ENCODE measurements around the gene OSBPL8.
"Not testable (repeated sequence)": the region's sequence is repeated elsewhere in the genome, so short reads cannot be mapped to it uniquely, and the experiment has no call there.

The OSBPL8 gene

DNA sequence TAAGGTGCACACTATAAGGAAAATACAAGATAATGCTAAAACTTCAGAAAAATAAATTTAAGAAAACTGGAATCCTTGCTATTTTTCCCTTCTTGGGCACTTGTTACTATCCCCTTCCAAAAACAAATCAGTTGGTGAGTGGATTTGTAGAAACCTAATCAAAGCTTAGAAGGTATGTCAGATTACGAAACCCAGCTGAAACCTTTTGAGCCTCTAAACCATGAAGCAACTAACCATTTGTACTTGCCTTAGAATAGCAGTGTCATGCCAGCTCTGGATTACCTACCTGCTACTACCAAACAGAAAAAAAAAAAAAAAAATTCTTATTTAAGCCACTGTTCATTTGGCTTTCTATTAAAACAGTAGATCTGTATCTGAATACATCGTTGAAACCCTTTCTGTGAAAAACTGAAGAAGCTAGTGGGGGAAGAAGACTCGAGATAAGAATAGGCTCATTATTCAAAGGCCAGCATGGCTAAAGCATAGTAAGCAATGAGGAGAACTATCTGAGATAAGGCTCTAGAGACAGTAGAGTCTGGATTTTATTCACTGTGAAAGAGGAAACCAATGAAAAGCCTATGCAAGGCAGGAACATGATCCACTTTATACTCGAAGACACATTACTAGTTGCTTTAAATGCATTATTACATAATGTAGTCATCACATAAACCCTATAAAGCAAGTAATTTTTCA, 30.2 kb downstream of the OSBPL8 start:
- DNase-seq (ENCODE audit: low spot score) = no peak

DNA sequence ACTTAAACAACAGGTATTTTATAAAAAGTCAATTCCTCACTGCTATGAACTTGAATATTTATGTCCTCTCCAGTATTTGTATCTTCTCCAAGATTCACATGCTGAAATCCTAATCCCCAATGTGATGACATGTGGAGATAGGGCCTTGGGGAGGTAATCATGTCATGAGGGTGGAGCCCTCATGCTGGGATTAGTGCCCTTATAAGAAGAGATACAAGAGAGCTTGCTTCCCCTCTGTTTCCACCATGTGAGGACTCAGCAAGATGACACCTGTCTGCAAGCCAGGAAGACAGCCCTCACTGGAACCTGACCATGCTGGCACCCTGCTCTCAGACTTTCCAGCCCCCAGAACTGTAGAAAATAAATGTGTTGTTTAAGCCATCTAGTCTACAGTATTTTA, 36.2 kb downstream of the OSBPL8 start:
- no peak for DNase-seq (ENCODE audit: low spot score)

DNA sequence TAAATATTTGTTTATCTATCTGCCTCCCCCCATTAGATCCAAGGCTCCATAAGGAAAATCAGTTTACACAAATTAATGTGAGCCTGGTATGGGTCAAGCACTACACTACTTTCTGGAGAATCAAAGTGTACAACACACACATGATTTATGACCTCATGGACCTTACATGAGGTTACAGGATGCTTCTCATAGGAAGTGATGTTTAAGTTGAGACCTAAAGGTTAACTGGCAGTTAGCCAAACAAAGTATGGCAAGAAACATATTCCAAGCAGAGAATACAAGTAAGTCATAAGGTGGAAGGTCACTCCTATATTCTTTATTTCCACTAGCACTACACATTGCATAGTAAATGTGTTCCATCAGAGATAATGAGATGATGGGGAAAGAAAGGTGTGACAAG, 39.2 kb downstream of the OSBPL8 start:
- no peak for DNase-seq (ENCODE audit: low spot score)

DNA sequence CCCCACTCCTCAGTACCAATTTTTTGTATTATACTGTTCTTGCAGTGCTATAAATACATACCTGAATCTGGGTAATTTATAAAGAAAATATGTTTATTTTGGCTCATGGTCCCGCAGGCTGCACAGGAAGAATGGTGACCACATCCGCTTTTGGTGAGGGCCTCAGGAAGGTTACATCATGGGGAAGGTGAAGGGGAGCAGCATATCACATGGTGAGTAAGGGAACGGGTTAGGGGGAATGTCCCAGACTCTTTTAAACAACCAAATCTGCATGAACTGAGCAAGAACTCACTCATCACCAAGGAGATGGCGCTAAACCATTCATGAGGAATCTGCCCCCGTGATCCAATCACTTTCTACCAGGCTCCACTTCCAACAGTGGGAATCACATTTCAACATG, 40.0 kb downstream of the OSBPL8 start:
- DNase-seq (ENCODE audit: low spot score) = no peak

DNA sequence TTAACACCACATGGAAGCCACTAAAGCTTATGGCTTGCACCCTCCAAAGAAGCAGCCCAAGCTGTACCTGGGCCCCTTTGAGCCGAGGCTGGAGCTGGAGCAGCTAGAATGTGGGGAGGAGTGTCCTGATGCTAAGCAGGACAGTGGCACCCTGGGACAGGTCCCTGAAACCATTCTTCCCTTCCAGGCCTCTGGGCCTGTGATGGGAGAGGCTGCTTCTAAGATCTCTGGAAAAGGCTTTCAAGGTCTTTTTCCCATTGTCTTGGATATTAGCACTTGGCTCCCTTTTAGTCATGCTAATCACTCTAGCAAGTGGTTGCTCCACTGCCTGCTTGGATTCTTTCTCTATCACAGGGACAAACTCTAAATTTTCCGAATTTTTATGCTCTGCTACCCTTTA, 40.9 kb downstream of the OSBPL8 start:
- no peak for DNase-seq (ENCODE audit: low spot score)

DNA sequence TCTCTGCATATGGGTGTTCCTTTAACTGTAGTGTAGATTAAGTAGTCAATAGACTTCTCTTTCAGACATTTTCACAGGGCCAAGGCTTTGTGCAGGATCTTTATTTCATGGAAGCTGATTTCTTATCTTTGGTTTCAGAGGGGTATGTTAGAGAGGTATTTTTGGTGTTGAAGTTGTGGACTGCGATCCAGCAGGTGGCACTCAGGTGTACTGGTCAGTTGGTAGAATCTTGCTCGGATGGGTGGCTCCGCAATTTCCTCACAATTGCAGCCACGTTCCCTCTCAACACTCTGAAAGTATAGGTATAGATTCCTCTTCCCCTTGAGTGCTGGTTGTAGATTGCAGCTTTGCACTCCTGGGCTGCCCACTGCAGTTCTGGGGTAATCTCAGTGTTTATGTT, 44.3 kb downstream of the OSBPL8 start:
- DNase-seq (ENCODE audit: low spot score) = no peak

DNA sequence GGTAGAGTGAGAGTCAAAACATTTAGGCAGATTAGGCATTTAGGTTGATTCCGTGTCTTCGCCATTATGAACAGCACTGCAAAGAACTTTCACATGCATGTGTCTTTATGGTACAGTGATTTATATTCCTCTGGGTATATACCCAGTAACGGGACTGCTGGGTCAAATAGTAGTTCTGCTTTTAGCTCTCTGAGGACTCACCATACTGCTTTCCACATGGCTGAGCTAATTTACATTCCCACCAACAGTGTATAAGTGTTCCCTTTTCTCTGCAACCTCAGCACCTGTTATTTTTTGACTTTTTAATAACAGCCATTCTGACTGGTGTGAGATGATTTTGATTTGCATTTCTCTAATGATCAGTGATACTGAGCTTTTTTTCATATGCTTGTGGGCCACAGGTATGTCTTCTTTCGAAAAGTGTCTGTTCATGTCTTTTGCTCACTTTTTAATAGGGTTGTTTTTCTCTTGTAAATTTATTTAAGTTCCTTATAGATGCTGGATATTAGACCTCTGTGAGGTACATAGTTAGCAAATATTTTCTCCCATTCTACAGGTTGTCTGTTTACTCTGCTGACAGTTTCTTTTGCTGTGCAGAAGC, 48.4 kb downstream of the OSBPL8 start:
- not testable (repeated sequence) for DNase-seq (ENCODE audit: low spot score)

DNA sequence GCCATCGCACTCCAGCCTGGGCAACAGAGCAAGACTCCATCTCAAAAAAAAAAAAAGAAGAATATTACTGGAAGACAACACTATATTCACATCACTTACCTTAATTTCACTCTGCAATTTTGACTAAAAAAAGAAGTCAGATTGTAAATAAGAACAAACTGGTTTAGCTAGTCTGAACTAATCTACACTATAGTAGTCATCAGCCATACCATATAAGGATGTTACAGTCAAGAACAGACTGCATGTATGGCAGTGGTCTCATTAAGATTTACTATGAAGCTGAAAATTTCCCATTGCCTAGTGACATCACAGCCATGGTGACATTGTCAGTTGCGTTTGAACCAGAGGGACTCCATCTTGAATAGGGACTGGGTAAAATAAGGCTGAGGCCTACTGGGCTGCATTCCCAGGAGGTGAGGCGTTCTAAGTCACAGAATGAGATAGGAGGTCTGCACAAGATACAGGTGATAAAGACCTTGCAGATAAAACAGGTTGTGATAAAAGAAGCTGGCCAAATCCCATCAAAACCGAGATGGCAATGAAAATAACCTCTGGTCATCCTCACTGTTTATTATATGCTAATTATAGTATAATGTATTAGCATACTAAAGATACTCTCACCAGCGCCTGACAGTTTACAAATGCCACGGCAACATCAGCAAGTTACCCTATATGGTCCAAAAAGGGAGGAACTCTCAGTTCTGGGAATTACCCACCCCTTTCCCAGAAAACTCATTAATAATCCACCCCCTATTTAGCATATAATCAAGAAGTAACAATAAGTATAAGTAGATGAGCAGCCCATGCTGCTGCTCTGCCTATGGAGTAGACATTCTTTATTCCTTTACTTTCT, 51.2 kb downstream of the OSBPL8 start:
- no peak for DNase-seq (ENCODE audit: low spot score)

DNA sequence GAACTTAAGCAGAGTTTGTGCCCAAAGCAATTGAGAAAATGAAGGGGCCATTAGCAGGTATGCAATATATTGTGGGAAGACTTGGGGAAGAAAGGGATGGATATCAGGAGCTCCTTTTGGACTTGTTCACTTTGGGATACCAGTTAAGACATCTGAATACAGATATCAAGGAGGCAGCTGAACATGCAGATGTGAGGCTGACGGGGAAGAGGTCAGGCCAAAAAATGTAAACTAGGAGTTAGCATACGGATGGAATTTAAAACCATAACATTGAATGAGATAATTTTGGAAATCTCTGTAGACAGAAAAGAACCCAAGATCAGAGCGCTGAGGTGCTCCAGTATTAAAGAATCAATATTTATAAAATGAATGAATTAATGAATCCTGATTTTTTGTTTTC, 53.4 kb downstream of the OSBPL8 start:
- no peak for DNase-seq (ENCODE audit: low spot score)

DNA sequence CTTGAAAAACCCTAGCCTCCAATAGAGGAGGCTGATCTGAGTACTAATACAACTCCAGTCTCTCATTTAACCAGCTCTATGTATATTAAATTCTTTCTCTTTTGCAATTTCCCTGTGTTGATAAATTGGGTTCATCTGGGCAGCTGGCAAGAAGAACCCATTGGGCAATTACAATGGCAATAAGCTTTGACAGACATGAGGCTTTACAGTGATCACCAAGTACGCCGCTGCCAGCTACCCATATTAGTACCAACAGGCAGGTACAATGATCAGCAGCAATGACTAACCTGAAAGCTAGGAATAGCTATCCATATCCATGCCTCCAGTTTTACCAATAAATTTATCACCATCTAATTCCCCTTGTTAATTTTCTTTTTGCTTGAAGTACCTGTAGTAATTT, 54.5 kb downstream of the OSBPL8 start:
- no peak for DNase-seq (ENCODE audit: low spot score)

DNA sequence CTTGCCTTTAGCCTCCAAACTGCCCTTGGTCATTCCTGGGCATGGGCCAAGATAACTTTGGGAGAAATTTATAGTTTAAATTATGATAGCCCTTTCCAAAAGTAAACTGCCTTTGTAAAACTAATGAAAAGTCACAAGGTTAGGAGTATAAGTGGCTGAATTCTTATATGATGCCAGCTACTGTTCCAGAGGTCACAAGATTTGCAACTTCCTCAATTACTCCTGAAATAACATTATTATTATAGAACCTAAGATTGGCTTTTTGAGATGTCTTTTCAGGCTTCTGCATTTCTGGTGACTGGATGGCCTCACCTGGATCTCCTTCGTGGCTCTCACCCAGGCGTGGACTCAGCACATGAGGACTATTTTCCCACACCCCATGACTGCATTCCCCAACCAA, 55.0 kb downstream of the OSBPL8 start:
- DNase-seq (ENCODE audit: low spot score) = no peak

DNA sequence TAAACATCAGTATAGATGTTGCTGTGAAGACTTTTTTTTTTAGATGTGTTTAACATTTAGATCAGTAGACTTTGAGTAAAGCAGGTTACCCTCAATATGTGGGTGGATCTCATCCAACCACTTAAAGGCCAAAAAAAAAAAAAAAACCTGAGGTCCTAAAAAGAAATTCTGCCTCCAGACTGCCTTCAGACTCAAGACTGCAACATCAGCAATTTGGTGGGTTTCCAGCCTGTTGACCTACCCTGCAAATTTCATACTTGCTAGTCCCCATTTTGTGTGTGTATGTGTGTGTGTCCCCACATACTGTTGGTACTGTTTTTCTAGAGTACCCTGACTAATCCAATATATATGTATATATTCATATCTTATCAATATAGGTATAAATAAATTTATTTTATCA, 55.6 kb downstream of the OSBPL8 start:
- no peak for DNase-seq (ENCODE audit: low spot score)

DNA sequence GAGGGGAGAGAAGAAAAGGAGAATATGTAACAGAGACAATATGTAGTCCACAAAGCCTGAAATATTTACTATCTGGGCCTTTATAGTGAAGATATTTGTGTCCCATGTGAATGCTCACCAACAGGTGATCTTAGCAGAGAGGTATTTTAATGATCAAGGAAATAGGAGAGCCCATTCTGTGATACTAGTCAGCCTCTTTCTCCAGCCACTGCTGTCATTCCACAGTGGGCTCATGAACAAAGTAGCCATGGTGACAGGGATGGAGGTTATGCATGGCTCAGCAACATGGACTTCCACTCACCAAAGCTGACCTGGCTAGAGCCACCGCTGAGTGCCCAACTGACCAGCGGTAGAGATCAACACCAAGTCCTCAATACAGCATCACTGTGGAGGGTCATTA, 58.2 kb downstream of the OSBPL8 start:
- no peak for DNase-seq (ENCODE audit: low spot score)

DNA sequence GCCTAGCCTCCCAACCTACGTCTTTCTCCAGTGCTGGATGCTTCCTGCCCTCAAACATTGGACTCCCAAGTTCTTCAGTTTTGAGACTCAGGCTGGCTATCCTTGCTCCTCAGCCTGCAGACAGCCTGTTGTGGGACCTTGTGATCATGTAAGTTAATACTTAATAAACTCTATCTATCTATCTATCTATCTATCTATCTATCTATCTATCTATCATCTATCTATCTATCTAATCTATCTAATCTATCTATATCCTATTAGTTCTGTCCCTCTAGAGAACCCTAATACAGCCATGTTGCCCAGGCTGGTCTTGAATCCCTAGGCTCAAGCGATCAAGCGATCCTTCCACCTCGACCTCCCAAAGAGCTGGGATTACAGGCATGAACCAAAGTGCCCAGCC, 60.4 kb downstream of the OSBPL8 start:
- not testable (repeated sequence) for DNase-seq (ENCODE audit: low spot score)

DNA sequence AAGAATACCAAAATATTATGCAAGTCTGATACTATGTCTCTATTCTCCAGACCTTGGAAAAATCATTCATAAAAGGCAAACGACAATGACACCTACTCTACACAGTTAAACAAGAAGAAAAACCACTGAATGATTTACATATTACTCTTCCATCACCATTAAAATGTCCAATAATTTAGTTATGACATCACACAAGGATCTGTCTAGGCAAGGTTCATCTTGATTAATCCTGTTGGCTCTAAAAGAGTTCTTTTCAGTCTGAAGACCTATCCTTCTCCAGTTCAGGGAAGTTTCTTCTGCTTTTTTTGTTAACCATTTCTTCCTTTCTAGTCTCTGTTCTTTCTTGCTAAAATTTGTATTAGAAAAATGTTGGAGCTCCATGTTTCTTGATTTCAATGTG, 64.0 kb downstream of the OSBPL8 start:
- no peak for DNase-seq (ENCODE audit: low spot score)

DNA sequence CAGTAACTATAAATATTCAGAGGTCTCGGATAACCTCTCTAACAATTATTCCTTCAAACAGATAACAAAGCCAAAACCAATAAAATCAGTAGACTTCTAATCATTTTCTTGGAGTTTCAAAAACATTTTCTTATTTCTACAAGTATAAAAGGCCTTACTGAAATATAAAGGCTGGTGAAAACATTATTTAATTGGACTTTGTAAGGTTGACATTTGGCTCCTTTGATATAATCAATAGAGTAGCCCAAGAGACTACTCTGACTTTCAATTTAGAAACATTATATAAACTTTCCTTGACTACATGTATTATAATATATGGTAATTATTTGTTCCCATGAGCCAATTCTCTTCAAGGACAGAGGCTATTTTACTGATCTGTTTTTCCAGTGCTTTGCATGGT, 68.3 kb downstream of the OSBPL8 start:
- DNase-seq (ENCODE audit: low spot score) = no peak

DNA sequence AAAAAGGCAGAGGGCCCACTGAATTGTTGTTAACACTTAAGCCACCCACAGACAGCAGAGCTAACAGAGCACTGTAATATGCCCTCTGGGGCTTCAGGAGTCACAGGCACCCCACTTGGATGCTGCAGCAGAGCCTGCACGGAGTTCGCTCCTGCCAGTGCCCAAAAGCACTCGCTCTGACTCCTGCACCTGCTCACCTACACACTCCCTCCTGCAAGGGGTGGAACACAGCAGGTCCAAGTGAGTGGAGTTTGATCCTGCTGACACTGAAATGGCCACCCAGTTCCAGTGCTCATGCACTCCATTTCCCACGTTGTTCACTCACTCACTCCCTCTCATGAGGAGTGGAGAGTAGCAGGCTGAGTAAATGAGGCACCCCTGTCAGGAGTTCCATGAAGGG, 68.8 kb downstream of the OSBPL8 start:
- DNase-seq (ENCODE audit: low spot score) = no peak

DNA sequence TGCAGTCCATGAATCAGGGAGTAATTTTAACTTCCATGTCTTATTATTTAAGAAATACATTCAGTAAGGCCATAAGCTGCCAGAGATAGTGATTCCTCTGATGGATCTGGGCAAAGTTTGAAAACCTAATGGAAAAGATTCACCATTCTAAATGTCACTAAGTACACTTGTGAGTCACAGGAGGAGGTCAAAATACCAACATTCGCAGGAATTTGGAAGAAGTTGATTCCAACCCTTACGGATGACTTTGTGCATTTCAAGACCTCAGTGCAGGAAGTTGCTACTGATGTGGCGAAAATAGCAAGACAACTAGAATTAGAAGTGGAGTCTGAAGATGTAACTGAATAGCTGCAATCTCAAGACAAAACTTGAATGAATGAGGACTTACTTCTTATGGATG, 69.8 kb downstream of the OSBPL8 start:
- DNase-seq (ENCODE audit: low spot score) = no peak

DNA sequence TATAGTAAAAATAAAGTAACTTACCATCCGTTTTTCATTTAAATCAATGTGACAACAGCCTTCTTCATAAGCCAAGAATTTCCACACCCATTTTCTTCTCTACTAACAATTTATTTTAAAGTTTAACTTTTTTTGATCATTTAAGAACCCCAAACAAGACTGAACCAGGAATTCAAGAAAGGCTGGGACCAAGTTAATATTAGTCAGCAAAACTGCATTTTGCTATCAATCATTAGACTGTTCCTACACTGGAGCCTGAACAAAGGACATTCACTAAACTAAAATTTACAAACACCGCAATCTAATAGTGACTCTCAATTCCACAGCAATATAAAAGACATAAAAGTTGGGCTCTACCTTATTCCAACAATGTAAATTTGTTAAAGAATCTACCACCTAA, 73.6 kb downstream of the OSBPL8 start:
- DNase-seq (ENCODE audit: low spot score) = no peak

DNA sequence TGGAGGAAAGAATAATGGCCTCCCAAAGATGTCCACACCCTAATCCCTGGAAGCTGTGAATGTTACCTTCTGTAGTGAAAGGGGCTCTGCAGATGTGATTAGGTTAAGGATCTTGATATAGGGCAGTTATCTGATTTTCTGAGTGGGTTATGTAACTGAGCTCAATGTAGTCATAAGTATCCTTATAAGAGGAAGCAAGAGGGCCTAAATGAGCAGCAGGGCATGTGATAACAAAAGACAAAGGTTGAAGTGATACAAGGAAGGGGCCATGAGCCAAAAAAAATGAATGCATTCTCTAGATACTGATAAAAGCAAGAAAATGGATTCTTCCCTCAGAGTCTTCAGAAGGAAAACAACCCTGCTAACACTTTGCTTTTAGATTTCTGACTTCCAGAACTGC, 78.8 kb downstream of the OSBPL8 start:
- no peak for DNase-seq (ENCODE audit: low spot score)

DNA sequence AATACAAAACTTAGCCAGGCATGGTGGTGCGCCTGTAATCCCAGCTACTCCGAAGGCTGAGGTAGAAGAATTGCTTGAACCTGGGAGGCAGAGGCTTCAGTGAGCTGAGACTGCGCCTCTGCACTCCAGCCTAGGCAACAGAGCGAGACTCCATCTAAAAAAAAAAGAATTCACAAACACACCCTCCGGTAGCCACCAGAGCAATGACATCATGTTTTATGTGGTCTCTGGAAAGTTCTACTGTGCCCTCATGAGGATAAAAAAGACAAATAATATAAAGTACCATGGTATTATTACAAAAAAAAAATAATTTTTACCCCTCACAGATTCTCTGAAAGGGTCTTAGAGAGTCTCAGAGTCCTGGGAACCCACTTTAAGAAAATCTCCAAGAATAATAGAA, 81.5 kb downstream of the OSBPL8 start:
- no peak for DNase-seq (ENCODE audit: low spot score)

DNA sequence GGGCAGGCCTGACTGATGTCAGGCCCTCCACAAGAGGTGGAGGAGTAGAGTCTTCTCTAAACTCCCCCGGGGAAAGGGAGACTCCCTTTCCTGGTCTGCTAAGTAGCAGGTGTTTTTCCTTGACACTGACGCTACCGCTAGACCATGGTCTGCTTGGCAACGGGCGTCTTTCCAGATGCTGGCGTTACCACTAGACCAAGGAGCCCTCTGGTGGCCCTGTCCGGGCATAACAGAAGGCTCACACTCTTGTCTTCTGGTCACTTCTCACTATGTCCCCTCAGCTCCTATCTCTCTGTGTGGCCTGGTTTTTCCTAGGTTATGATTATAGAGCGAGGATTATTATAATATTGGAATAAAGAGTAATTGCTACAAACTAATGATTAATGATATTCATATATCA, 86.7 kb downstream of the OSBPL8 start:
- DNase-seq (ENCODE audit: low spot score) = not testable (repeated sequence)

DNA sequence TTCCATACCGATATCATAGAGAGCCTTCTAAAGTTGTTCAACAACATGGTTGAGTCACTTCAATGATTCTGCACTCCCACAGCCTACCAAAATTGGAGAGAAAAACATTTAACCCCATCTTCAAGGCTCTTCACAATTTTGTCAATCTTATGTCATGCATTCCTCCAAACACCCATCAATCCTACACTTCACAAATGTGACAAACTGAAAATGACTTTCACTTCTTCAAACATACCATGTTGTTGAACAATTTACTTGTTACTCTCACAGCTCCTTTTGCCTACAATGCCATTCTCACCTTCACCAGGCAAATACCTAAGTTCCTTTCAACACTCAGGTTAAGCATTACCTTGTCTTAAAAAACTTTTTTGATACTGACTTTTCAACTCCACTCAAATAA, 88.0 kb downstream of the OSBPL8 start:
- no peak for DNase-seq (ENCODE audit: low spot score)
